GM21576 (cell line): ENCODE measurements around the gene ETS1.
"Not testable (repeated sequence)": the region's sequence is repeated elsewhere in the genome, so short reads cannot be mapped to it uniquely, and the experiment has no call there.

ENCODE experiments used
- ATAC-seq: cut with Tn5 transposase; IDR thresholded peaks from one replicate; pipeline ENCODE4 v1.9.1; 2021; ENCODE audit warnings: mild to moderate bottlenecking, moderate library complexity; ENCODE audit not compliant: unreplicated experiment

ETS1 gene

GRCh38 chr11:128467610-128468041, 119.7 kb downstream of the ETS1 start:
- ATAC-seq = no peak

DNA sequence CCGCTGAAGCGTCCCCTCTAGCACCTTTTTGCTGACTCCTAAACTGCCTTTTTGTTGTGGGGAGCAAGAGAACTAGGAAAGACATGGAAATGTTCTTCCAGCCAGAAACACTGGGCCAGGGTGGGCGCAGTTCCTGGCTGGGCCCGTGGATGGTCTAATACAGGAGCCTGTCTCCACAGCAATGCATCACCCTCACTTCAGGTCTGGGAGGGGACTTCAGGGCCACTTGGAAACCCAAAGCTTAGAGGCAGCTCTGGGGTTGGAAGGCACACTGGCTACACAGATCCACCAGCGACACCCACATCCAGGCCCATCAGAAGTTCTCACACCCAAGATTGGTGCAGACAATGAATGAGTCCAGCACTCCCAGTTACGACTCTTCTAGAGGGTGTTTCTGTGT, 120.3 kb downstream of the ETS1 start:
- no peak for ATAC-seq

DNA sequence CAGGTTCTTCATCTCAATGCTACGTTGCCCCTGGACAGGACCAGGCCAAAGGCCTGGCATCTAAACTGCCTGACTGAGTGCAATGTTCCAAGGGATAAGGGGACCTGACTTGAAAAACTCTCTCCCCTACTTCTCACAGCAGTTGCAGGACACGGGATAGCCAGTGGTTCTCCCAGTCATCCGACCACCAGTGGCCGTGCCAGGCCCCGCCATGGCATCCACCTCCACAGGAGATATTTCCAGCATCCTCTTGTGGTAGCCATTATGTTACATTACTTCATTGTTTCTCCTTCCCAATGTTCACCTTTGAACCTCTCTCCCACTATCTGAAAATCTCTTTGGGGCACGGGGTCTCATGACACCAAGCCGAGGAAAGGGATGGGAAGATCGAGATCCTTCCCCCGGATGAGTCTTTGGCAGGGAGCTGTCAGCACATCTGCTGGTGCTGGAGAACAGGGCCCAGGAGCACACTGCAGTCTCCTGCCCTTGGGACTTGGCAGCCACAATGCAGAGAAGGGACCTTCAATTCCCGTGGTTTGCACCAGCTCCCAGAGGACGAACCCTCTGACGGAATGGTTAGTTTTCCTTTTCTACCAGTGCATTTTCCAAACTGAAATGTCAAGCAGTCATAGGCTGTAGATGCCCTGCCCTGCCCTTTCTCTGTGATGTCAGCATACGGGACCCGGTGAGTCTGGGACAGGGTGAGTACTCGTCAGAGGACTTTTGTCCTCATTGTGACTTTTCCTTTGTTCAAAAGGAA, 121.2 kb downstream of the ETS1 start:
- no peak for ATAC-seq

DNA sequence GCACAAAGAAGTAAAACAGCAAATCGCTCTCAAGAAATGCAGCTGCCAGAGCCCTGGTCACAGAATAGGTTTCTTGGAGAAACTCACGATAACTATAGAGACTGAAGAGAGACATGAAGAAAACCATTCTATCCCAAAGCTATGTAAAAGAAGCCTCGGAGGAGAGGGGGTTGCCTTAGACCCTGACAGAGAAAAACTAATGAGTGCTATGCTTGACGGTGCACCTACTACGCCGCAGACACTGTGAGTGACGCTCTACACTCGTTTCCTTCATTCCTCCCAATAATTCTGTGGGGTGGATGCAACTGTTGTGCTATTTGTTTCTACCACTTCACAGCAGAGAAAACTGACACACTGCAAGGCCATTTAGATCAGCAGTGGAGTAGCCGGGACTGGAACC, 121.8 kb downstream of the ETS1 start:
- ATAC-seq = no peak

DNA sequence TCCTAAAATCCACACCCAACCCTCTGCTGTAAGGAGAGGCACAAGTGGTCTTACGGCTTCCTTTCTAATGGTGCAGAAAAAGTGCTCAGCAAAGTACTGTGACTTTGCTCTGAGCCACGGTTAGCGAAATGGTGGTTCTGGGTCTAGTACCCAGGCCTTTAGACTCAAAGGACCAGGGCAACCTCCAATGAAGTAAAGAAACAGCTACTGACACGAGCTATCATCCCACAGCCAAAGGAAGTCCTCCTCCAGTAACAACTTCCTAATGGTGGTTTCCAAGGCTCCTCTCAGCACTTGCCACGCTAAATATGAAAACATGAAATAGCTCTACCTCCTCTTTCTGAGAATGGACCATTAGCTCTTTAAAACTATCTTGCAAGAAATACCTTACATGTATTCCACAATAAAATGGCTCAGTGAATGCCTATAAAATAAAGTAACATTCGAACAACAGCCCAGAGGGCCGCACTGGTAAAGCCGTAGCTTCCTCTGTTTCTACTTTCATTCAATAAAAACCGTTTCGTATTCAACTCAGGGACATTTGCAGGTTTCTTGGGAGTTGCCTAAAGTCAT, 122.4 kb downstream of the ETS1 start:
- ATAC-seq = no peak

- ATAC-seq = no peak
Observed at GRCh38 chr11:128463979-128464378, 123.4 kb downstream of the ETS1 start.

DNA sequence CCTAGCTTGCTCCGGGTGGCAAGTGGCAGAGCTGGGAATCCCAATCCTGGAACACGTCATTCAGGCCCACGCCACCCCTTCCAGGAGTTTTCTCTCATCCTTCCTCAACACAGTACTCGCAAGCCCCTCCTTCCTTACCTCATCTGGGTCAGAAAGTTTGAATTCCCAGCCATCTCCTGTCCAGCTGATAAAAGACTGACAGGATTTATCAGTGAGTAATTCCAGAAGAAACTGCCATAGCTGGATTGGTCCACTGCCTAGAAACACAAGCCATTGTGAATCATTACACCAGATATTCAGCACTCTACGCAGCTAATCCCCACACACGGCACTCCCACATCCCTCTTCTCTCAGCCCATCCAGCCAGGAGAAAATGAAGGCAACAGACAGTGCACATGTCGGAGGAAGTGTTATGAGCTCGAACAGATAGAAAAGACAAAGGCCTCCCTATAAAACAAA, 124.0 kb downstream of the ETS1 start:
- no peak for ATAC-seq

DNA sequence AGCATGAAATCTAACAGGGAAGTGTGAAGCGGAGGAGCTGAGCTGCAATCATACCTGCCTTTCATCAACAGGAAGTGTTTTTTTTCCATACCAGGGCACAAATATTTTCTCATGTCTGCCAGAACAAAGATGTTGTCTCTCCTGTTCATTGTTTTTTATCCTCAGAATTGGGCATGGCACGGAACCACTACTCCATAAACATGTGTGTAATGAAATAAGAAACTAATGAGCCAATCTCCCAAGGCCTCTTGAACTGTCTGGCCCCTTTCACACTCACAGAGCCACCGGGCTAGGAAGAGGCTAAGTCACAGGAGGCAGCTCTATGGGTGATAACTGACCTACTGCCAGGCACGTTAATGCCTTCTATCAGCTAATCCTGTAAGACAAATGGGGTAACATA, 124.4 kb downstream of the ETS1 start:
- no peak for ATAC-seq

DNA sequence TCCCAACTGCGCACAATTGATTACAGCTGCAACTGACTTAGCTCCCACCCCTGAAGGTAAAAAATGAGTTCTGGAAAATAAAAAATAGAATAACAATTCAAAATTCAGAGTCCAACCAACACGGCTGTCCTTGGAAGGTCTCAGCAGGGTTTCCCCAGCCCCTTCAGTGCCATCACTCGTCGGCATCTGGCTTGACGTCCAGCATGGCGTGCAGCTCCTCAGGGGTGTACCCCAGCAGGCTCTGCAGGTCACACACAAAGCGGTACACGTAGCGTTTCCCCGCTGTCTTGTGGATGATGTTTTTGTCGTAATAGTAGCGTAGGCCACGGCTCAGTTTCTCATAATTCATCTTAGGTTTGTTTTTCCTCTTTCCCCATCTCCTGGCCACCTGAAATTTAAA, 125.2 kb downstream of the ETS1 start:
- ATAC-seq = no peak

DNA sequence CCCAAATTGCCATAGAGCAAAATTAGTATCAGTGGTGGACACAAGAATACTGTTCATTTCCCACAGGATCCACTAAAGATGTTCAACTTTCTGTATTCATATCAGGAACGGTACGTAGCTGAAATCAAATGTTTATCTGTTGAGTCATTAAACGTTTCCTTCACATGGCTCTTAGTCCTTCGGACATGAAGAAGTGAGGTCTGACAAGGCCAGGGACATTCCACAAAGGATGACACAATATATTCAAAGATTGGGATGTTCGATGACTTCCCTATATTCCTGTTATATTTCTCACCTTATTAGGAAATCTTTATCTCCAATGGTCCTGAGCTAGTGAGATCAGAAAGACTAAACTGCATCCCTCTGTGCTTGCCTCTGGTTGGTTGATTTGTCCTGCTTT, 129.0 kb downstream of the ETS1 start:
- ATAC-seq = no peak

- ATAC-seq = no peak
Observed at GRCh38 chr11:128457874-128458273, 129.5 kb downstream of the ETS1 start.

DNA sequence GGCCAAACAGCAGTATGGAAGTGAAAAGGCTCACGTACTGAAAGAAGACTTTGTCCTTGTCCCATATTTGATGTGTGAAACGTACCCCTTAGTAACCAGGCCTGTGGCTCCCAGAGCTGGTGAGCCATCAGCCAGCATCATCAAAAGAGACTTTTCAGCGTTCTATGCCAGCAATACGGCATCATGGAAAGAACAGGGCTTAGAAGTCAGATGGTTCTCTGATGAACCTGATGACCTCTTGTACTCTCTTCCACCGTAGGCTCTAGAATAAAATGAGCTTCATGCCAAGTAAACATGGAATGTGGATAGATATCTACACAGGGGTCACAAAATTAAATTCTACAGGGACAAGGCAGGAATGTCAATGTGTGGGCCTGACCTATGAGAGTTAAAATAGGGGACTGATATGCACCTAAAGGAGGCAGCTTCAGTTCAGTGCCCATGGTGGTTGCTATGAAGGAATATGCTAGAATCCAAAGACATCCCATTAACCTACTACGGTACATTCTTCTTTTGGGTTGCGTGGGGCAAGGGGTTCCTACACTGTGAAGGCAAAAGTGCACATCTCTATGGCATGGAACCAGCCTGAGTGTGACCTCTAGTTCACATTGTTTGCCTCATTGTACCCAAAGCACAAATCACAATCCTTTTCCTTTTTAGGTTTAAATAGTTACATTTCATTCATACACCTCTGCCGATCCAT, 130.6 kb downstream of the ETS1 start:
- ATAC-seq = no peak

DNA sequence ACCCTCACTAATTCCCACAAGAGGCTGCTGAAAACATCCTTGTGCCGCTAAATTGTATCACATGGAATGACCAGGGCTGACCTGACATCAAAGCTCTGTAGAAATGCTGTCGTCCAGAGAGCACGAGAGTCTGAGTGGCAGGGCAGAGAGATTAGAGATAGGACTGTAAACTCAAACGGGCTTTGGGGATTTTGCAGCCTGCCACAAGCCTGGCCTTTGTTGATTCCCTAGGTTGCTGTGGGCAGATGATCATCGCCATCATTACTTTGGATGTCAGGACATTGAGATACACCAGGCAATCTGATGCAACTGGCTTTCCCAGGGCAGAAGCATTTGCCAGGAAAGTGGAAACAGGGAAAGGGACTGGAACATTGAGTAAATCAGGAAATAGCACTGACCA, 131.6 kb downstream of the ETS1 start:
- no peak for ATAC-seq

GRCh38 chr11:128453444-128454336, 133.7 kb downstream of the ETS1 start:
- ATAC-seq = no peak

- ATAC-seq = peak; percentile 46
Observed at GRCh38 chr11:128451652-128452470, 135.5 kb downstream of the ETS1 start.

DNA sequence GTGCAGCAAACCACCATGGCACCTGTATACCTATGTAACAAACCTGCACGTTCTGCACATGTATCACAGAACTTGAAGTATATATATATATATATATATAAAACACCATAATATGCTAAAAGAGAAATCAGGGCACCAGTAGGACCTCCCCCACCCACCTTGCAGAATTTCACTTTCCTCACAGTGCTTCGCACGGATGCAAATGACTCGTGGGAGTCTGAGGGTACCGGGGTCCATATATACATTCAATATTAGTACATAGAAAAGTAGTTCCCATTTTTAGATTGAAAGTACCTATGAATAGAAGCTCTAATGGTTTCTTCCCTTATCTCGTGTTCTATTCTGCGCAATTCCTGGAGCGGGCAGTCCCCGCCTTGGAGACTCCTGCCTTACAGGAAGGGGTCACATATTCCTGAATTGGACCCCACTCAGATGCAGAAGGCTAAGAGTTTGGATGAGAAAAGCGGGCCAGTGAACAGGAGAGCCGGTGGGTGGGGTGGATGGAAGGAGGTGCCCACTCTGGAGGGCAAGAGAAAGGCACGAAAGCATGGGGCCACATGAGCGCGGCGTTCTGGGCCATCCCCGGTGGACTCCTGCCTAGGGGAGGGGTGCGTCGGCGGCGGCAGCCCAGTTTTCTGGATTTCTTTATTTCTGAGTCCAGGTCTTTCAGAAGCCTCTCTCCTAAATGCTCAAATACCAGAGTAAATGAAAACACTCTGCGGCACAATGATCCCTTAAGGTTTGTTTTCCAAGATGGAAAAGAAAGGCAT, 136.3 kb downstream of the ETS1 start:
- ATAC-seq = no peak

- not testable (repeated sequence) for ATAC-seq
Observed at GRCh38 chr11:128450425-128450824, 136.9 kb downstream of the ETS1 start.

DNA sequence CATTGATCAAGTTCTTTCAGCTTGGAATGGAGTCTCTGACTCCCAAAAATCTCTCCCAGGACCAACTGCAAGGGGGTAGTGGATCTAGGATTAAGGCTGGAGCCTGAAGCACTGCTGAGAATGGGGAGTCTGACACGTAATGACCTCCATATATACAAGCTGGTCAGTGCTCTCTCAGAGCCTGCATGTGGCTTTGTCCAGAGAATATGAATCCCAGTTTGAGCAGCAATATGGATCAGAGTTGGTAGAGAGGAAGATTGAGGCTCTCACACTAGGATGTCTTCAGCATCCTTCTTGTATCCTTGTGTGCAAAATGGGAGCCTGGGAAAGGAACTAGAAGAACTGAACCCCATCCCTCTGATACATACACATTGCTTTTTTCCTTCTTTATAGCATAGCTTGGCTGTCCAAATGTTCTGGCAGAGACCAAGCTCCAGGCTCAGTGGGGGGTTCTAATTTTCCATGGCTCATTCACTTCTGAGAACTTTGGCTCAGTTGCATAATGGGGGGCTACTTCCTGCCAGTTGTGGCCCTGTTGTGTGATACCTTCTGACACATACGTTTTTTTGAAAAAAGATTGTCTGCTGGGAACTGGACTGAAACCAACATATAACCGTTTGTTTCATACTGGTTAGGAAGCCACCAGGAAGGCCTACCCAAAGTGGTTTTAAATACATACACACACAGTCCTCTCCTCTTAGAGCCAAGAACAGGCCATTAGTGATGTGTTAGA, 138.2 kb downstream of the ETS1 start:
- ATAC-seq = no peak
